ENCODE measurements around the gene CCDC190. TPM values are rescaled to one million over a fixed set of nuclear protein-coding genes. Genes with fewer than 3 reads are reported as not detected.

The CCDC190 gene
- total RNA-seq, 1 experiment from 2014 or later: not detected

DNA sequence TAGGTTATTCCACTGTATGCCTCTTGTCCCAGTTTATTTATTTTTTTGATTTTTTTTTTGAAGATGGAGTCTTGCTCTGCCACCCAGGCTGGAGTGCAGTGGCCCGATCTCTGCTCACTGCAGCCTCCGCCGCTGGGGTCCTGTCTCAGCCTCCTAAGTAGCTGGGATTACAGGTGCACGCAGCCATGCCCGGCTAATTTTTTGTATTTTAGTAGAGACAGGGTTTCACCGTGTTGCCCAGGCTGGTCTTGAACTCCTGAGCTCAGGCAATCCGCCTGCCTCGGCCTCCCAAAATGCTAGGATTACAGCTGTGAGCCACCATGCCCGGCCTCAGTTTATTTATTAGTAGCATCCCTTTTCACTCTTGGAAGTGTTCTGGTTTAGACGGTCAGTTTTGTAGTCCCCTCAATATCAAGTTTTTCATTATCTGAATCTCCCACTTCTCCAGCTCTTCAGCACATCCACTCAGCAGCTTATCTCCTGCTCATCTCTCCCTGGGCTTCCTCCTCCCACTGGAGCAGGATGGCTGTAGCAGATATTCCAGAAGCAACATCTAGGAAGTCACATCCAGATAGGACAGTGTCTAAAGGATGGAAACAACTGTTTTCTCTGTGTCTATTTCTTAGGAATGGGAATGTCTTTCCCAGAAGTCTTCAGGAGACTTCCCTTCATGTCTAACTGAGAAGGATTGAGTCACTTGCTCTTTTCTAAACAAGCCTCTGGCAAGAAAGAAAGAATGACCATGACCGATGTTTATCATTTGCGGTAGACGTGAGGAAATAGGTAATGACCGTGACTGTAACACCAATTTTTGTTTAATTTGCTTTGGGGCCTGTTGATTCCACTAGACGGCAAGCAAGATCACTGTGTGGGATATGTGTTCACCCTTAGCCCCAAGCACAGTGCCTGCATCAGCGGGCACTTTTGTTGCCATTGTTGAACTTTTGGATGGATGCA, 14.4 kb downstream of the CCDC190 start:
- Histone ChIP-seq H3K4me1 (ENCODE audit: control insufficient read depth, insufficient read depth, low read length) (no peaks in the 10 kb centered on the region; the same call in 1 of the 2 replicates), H3K27me3 (ENCODE audit: control insufficient read depth, insufficient read depth, low read length) (no peaks in the 10 kb centered on the region), H3K9me3 (ENCODE audit: control insufficient read depth, insufficient read depth, low read depth, low read length) (no peaks in the 10 kb centered on the region), H3K27ac (ENCODE audit: low read length) (no peak overlapping the region), H3K4me3 (ENCODE audit: low read depth in 2 of 2, low read length in 2 of 2) (0 out of 4 replicates have a peak overlapping the region, but pooled peaks of 1 of the 2 experiments have one; percentile 6), H3K36me3 (ENCODE audit: control insufficient read depth, insufficient read depth, low read length) (no peaks in the 10 kb centered on the region)
- BruUV-seq (replicated peaks): no TSS peak
- TF ChIP-seq TCF7L2 (IDR thresholded peaks at IDR 0.05; ENCODE audit: low read depth, low read length) (no peak), POLR2AphosphoS5 (IDR thresholded peaks at IDR 0.05; ENCODE audit: low read depth, low read length) (no peak), CTCF (IDR thresholded peaks at IDR 0.05) (no peak), SIN3A (IDR thresholded peaks at IDR 0.05; ENCODE audit: borderline replicate concordance, insufficient read depth, low read depth, low read length) (no peak)
- TF ChIP-seq, protein P1, sequence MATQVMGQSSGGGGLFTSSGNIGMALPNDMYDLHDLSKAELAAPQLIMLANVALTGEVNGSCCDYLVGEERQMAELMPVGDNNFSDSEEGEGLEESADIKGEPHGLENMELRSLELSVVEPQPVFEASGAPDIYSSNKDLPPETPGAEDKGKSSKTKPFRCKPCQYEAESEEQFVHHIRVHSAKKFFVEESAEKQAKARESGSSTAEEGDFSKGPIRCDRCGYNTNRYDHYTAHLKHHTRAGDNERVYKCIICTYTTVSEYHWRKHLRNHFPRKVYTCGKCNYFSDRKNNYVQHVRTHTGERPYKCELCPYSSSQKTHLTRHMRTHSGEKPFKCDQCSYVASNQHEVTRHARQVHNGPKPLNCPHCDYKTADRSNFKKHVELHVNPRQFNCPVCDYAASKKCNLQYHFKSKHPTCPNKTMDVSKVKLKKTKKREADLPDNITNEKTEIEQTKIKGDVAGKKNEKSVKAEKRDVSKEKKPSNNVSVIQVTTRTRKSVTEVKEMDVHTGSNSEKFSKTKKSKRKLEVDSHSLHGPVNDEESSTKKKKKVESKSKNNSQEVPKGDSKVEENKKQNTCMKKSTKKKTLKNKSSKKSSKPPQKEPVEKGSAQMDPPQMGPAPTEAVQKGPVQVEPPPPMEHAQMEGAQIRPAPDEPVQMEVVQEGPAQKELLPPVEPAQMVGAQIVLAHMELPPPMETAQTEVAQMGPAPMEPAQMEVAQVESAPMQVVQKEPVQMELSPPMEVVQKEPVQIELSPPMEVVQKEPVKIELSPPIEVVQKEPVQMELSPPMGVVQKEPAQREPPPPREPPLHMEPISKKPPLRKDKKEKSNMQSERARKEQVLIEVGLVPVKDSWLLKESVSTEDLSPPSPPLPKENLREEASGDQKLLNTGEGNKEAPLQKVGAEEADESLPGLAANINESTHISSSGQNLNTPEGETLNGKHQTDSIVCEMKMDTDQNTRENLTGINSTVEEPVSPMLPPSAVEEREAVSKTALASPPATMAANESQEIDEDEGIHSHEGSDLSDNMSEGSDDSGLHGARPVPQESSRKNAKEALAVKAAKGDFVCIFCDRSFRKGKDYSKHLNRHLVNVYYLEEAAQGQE (IDR thresholded peaks at IDR 0.05; ENCODE audit: insufficient read depth in 1 of 2, low read depth in 2 of 2, low read length in 1 of 2): no peak
- no peak for DNase-seq (ENCODE audit: low read depth, low spot score)
- 0 out of 2 replicates have a peak, but pooled peaks have one; percentile 48 for ATAC-seq
- POLR2A ChIA-PET: no interaction called here
- intact Hi-C loops (cut with micrococcal nuclease; ENCODE audit: unreplicated experiment): loop anchor here (2.0 to 5.0 kb wide), 2 partner anchors 221 to 328 kb away; partner anchors contain the start of gene RGS4
- CTCF ChIA-PET: no interaction called here
- in situ Hi-C loops (cut with HindIII; ENCODE audit: low pct_unique_long_range_greater_than_20kb, low sequenced_read_pairs): no loop called here

DNA sequence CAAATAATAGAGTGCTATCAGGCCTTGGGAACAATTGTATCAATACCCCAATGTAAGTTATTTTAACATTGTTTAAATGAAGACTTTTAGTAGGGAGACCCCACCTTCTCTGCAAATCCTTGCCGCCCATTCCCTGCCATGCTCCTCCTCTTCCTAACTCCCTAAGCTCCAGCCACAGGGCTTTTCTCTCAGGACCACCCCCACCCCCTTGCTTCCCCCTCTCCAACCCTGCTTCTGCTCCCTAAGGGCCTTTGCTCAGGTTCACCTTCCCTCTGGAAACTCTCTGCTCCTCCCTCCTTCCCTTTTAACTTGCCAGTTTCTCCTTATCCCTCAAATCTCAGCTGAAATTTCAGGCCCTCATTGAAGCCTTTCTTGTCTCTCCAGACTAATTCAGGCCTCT, 16.8 kb downstream of the CCDC190 start:
- intact Hi-C loops (cut with micrococcal nuclease; ENCODE audit: unreplicated experiment) (no loop called here), in situ Hi-C loops (cut with HindIII; ENCODE audit: low pct_unique_long_range_greater_than_20kb, low sequenced_read_pairs) (no loop called here)
- no peaks in the 10 kb centered on the region for H3K36me3 ChIP-seq (ENCODE audit: control insufficient read depth, insufficient read depth, low read length)
- ChIA-PET POLR2A (no interaction called here), CTCF (no interaction called here)
- no peak overlapping the region for H3K4me3 ChIP-seq (ENCODE audit: low read depth in 2 of 2, low read length in 2 of 2)
- peaks cover under 1% of the 10 kb centered on the region; the same call in 1 of the 2 replicates for H3K9me3 ChIP-seq (ENCODE audit: control insufficient read depth, insufficient read depth, low read depth, low read length)
- TF ChIP-seq TCF7L2 (IDR thresholded peaks at IDR 0.05; ENCODE audit: low read depth, low read length): no peak
- DNase-seq (ENCODE audit: low read depth, low spot score): no peak
- no TSS peak for BruUV-seq (replicated peaks)
- H3K27ac ChIP-seq (ENCODE audit: low read length): no peak overlapping the region
- no peaks in the 10 kb centered on the region; the same call in 1 of the 2 replicates for H3K4me1 ChIP-seq (ENCODE audit: control insufficient read depth, insufficient read depth, low read length)
- no peak for ATAC-seq
- H3K27me3 ChIP-seq (ENCODE audit: control insufficient read depth, insufficient read depth, low read length): no peaks in the 10 kb centered on the region

Measured in Panc1 (cell line).